ENCODE measurements around the gene TMEM39B.

DNA sequence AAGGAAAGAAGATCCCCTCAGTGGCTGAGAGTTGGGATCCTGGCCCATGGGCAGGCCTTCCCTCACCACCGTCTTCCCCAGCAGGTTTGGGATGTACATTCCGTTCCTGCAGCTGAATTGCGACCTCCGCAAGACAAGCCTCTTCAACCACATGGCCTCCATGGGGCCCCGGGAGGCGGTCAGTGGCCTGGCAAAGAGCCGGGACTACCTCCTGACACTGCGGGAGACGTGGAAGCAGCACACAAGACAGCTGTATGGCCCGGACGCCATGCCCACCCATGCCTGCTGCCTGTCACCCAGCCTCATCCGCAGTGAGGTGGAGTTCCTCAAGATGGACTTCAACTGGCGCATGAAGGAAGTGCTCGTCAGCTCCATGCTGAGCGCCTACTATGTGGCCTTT lies 18.9 kb downstream of the TMEM39B start:
- TF ChIP-seq TAF1 (IDR thresholded peaks at IDR 0.05; ENCODE audit: low read depth) (no peak), NFIC (IDR thresholded peaks at IDR 0.05) (no peak), EP300 (IDR thresholded peaks at IDR 0.05; ENCODE audit: borderline replicate concordance) (no peak), RAD21 (IDR thresholded peaks at IDR 0.05; ENCODE audit: low read depth) (no peak), CEBPB (IDR thresholded peaks at IDR 0.05) (no peak), TEAD4 (IDR thresholded peaks at IDR 0.05) (no peak)

Data from Ishikawa (cell line).